GM04503 (cell line): ENCODE measurements around the gene CDO1.

ENCODE experiments used
- DNase-seq: peaks from one replicate; pipeline ENCODE4 v3.0.0-alpha.2; 2012; ENCODE audit warnings: low read depth

The CDO1 gene

GRCh38 chr5:115785381-115786065 lies 30.9 kb downstream of the CDO1 start:
- DNase-seq, result no peak

- no peak for DNase-seq
Measured at GRCh38 chr5:115778417-115778816, 38.0 kb downstream of the CDO1 start.

GRCh38 chr5:115776989-115777388 lies 39.5 kb downstream of the CDO1 start:
- no peak for DNase-seq

- no peak for DNase-seq
Measured at GRCh38 chr5:115775999-115776398, 40.5 kb downstream of the CDO1 start.

- DNase-seq, result no peak
Measured at GRCh38 chr5:115774684-115775083, 41.8 kb downstream of the CDO1 start.

- no peak for DNase-seq
Measured at GRCh38 chr5:115772731-115773475, 43.6 kb downstream of the CDO1 start.

- no peak for DNase-seq
Measured at GRCh38 chr5:115770466-115770865, 46.0 kb downstream of the CDO1 start.

- DNase-seq, result no peak
Measured at GRCh38 chr5:115767424-115767823, 49.0 kb downstream of the CDO1 start.

- no peak for DNase-seq
Measured at GRCh38 chr5:115766608-115767007, 49.9 kb downstream of the CDO1 start.

GRCh38 chr5:115758356-115758755 lies 58.1 kb downstream of the CDO1 start:
- DNase-seq, result no peak

- no peak for DNase-seq
Measured at GRCh38 chr5:115755675-115756074, 60.8 kb downstream of the CDO1 start.
